ENCODE measurements around the gene NEU2.

NEU2 gene

DNA sequence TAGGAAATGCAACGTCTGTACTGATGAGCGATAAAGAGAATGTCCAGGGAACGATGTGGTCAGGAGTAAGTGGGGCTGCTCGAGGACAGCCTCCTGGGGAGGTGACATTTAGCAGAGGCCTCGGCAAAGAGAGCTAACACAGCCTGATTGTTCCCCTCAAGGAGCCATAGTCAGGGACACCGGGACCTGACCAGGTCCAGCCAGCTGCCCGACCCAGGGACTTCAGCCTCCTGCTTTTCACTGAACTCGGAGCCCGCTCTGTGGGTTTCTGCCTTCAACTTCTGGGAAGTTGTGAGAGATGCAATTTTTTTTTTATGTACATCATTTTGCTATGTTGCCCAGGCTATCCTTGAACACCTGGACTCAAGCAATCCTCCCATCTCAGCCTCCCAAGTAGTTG is 10.1 kb downstream of the NEU2 start:
- Histone ChIP-seq H3K4me3 (IDR thresholded peaks at IDR 0.05; ENCODE audit: insufficient read depth, low read depth, low read length) (no peak overlapping the region), H3K9ac (no peak overlapping the region), H3K79me2 (ENCODE audit: insufficient read depth, low read depth) (no peaks in the 10 kb centered on the region), H3K27me3 (ENCODE audit: insufficient read depth, low read depth) (no peaks in the 10 kb centered on the region), H3K36me3 (ENCODE audit: insufficient read depth) (no peaks in the 10 kb centered on the region), H3K27ac (no peak overlapping the region), H2AFZ (ENCODE audit: low read depth) (no peak overlapping the region), H4K20me1 (ENCODE audit: insufficient read depth) (no peaks in the 10 kb centered on the region), H3K4me2 (no peak overlapping the region), H3K4me1 (ENCODE audit: low read depth, poor library complexity, severe bottlenecking) (no peaks in the 10 kb centered on the region)
- no peak for TF ChIP-seq CTCF (conservative IDR thresholded peaks at IDR 0.05; ENCODE audit: low read depth, low read length)

DNA sequence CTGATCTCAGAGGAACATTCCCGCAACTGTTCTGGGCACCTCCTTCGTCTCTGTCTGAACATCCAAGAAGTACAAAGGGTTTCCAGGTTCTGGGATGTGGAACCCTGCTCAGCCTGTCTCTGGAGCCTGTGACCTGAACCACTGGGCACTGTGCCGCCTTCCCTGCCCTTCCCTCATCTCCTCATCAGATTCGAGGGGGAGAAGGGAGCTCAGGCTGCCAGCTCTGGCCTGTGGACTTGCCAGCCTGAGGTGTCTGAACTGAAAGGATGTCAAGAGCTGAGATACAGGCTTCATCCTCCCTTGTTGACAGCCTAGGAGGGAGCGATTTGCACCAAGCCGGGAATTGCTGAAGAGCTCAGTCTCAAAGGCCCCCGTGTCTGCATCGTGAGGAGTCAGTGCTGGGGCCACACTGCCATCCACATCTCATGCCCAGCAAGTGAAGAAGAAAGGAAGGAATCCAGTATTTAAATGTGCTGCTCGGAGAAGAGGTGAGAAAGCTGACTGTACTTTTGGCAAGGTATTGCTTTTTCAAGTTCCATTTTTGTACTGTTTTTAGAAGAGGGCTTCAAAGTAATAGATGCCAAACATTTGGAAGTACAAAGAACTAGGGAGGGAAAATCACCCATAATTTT is 12.6 kb downstream of the NEU2 start:
- H4K20me1 ChIP-seq (ENCODE audit: insufficient read depth): no peaks in the 10 kb centered on the region
- H3K9ac ChIP-seq: no peak overlapping the region
- H3K4me1 ChIP-seq (ENCODE audit: low read depth, poor library complexity, severe bottlenecking): no peaks in the 10 kb centered on the region
- H3K4me2 ChIP-seq: no peak overlapping the region
- no peak overlapping the region for H2AFZ ChIP-seq (ENCODE audit: low read depth)
- no peak for TF ChIP-seq CTCF (conservative IDR thresholded peaks at IDR 0.05; ENCODE audit: low read depth, low read length)
- no peak overlapping the region for H3K4me3 ChIP-seq (IDR thresholded peaks at IDR 0.05; ENCODE audit: insufficient read depth, low read depth, low read length)
- no peaks in the 10 kb centered on the region for H3K27me3 ChIP-seq (ENCODE audit: insufficient read depth, low read depth)
- no peak overlapping the region for H3K27ac ChIP-seq
- H3K79me2 ChIP-seq (ENCODE audit: insufficient read depth, low read depth): no peaks in the 10 kb centered on the region
- no peaks in the 10 kb centered on the region for H3K36me3 ChIP-seq (ENCODE audit: insufficient read depth)

DNA sequence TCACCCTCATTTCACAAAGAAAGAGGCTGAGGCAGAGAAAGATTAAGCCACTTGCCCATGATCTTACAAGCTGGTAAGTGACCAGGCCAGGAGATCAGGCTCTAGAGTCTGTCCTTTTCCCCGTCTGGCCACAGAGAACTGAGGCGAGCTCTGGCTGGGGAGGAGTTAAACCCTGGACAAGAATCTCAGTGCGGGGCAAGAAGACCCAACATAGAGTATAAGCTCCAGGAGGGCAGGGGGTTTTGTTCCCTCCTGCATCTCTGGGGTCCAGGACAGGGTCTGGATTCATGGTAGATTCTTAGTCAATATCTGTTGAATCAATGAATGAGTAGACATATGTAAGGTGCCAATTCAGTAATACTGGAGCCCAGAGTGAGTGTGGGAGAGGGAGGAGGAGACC is 14.7 kb downstream of the NEU2 start:
- Histone ChIP-seq H3K4me2 (no peak overlapping the region), H4K20me1 (ENCODE audit: insufficient read depth) (no peaks in the 10 kb centered on the region), H3K36me3 (ENCODE audit: insufficient read depth) (no peaks in the 10 kb centered on the region), H2AFZ (ENCODE audit: low read depth) (no peak overlapping the region), H3K79me2 (ENCODE audit: insufficient read depth, low read depth) (no peaks in the 10 kb centered on the region), H3K4me3 (IDR thresholded peaks at IDR 0.05; ENCODE audit: insufficient read depth, low read depth, low read length) (no peak overlapping the region), H3K9ac (no peak overlapping the region), H3K4me1 (ENCODE audit: low read depth, poor library complexity, severe bottlenecking) (no peaks in the 10 kb centered on the region), H3K27ac (no peak overlapping the region), H3K27me3 (ENCODE audit: insufficient read depth, low read depth) (no peaks in the 10 kb centered on the region)
- no peak for TF ChIP-seq CTCF (conservative IDR thresholded peaks at IDR 0.05; ENCODE audit: low read depth, low read length)

GRCh38 chr2:233047667-233048066 is 15.2 kb downstream of the NEU2 start:
- Histone ChIP-seq H3K79me2 (ENCODE audit: insufficient read depth, low read depth) (no peaks in the 10 kb centered on the region), H2AFZ (ENCODE audit: low read depth) (no peak overlapping the region), H3K9ac (no peak overlapping the region), H3K27ac (no peak overlapping the region), H3K4me1 (ENCODE audit: low read depth, poor library complexity, severe bottlenecking) (no peaks in the 10 kb centered on the region), H3K36me3 (ENCODE audit: insufficient read depth) (no peaks in the 10 kb centered on the region), H4K20me1 (ENCODE audit: insufficient read depth) (no peaks in the 10 kb centered on the region), H3K27me3 (ENCODE audit: insufficient read depth, low read depth) (no peaks in the 10 kb centered on the region), H3K4me2 (no peak overlapping the region), H3K4me3 (IDR thresholded peaks at IDR 0.05; ENCODE audit: insufficient read depth, low read depth, low read length) (no peak overlapping the region)
- TF ChIP-seq CTCF (conservative IDR thresholded peaks at IDR 0.05; ENCODE audit: low read depth, low read length): no peak
